Stimulated activated CD4-positive, alpha-beta T cell treated with anti-CD3 and anti-CD28 coated beads, Interleukin-2, amount 100 ng/mL, for 24 hours (primary cell): ENCODE results near the gene PPM1N.

Experiments
- DNase-seq, 2 donors: peaks; one replicate each; pipeline ENCODE4 v3.0.0-alpha.2; 2020

PPM1N gene

GRCh38 chr19:45471111-45471930 is 26.9 kb upstream of the PPM1N start:
- DNase-seq: no peak

GRCh38 chr19:45471931-45472562 is 26.2 kb upstream of the PPM1N start:
- no peak for DNase-seq

- no peak for DNase-seq
Measured at GRCh38 chr19:45472563-45473366, 25.5 kb upstream of the PPM1N start.

GRCh38 chr19:45473367-45473681 is 24.9 kb upstream of the PPM1N start:
- DNase-seq: no peak

GRCh38 chr19:45473682-45474605 is 24.3 kb upstream of the PPM1N start:
- DNase-seq: no peak

- DNase-seq: no peak
Measured at GRCh38 chr19:45474606-45475521, 23.4 kb upstream of the PPM1N start.

- DNase-seq: no peak
Measured at GRCh38 chr19:45475537-45476291, 22.5 kb upstream of the PPM1N start.

- no peak for DNase-seq
Measured at GRCh38 chr19:45476304-45476703, 21.9 kb upstream of the PPM1N start.

GRCh38 chr19:45477186-45477585 is 21.1 kb upstream of the PPM1N start:
- DNase-seq: no peak

GRCh38 chr19:45477713-45478453 is 20.4 kb upstream of the PPM1N start:
- peak in 1 of 2 donors; percentile 42 for DNase-seq

GRCh38 chr19:45478454-45479238 is 19.6 kb upstream of the PPM1N start:
- DNase-seq: peak; percentile 93

- no peak for DNase-seq
Measured at GRCh38 chr19:45483033-45483432, 15.2 kb upstream of the PPM1N start.

- DNase-seq: no peak
Measured at GRCh38 chr19:45484273-45484945, 13.8 kb upstream of the PPM1N start.

GRCh38 chr19:45485305-45486077 is 12.8 kb upstream of the PPM1N start:
- DNase-seq: peak; percentile 99 to 100

GRCh38 chr19:45488708-45489107 is 9.5 kb upstream of the PPM1N start:
- no peak for DNase-seq

GRCh38 chr19:45489216-45489855 is 8.9 kb upstream of the PPM1N start:
- no peak for DNase-seq

- DNase-seq: no peak
Measured at GRCh38 chr19:45492137-45492626, 6.1 kb upstream of the PPM1N start.
